Measurements from ENCODE around the gene VPS18. TPM values are rescaled to one million over a fixed set of nuclear protein-coding genes. Genes with fewer than 3 reads are reported as not detected.

The VPS18 gene, protein sequence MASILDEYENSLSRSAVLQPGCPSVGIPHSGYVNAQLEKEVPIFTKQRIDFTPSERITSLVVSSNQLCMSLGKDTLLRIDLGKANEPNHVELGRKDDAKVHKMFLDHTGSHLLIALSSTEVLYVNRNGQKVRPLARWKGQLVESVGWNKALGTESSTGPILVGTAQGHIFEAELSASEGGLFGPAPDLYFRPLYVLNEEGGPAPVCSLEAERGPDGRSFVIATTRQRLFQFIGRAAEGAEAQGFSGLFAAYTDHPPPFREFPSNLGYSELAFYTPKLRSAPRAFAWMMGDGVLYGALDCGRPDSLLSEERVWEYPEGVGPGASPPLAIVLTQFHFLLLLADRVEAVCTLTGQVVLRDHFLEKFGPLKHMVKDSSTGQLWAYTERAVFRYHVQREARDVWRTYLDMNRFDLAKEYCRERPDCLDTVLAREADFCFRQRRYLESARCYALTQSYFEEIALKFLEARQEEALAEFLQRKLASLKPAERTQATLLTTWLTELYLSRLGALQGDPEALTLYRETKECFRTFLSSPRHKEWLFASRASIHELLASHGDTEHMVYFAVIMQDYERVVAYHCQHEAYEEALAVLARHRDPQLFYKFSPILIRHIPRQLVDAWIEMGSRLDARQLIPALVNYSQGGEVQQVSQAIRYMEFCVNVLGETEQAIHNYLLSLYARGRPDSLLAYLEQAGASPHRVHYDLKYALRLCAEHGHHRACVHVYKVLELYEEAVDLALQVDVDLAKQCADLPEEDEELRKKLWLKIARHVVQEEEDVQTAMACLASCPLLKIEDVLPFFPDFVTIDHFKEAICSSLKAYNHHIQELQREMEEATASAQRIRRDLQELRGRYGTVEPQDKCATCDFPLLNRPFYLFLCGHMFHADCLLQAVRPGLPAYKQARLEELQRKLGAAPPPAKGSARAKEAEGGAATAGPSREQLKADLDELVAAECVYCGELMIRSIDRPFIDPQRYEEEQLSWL
- 100 to 1,000 TPM in 1 of 2 donors, 10 to 100 TPM in 1; 90.2 to 109 TPM for total RNA-seq

DNA sequence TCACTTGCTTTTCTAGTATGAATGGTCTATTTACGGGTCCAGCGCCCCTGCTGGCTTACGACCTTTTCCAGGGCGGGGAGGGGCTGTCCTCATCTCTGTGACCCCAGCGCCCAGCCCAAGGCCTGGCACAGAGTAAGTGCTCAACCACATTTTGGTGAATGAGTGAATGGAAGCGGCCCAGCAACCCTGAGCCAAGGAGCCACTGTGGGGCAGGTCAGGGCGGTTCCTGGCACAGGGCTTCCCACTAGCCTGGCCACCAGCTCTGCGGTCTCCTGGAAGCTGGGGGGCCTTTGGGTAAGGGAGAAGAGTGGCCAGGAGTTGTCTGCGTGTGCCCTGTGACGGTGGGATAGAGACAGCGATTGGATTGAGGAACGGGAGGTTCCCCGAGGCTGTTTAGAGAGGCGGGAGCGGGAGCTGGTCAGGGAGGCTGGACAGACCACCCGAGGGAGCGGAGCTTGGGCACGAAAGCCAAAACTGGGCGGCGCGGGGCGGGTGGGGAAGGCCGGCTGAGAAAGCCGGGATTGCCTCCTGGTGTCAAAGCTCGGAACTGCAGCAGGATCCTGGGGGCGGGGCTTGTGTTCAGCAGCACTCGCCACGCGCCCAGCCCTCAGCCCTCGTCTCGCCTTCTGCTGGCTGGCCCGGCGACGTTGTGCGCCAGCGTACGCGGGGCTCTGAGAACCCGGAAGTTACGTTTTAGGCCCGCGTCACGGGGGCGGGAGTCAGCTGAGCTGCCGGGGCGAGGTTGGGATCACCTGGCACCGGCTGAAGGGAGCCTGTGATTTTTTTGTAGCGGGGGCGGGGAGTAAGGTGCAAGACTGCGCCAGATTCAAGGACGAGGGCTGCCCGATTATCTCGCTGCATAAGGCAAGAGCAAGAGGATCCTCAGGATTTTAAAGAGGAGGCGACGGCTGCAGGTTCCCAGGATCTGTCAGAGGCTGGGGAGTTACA, at the start of gene VPS18:
VPS18 (plus strand) TSS at position 718 of the 948 bp plus-strand sequence. CDS start 319 bp downstream, outside the sequence.

DNA sequence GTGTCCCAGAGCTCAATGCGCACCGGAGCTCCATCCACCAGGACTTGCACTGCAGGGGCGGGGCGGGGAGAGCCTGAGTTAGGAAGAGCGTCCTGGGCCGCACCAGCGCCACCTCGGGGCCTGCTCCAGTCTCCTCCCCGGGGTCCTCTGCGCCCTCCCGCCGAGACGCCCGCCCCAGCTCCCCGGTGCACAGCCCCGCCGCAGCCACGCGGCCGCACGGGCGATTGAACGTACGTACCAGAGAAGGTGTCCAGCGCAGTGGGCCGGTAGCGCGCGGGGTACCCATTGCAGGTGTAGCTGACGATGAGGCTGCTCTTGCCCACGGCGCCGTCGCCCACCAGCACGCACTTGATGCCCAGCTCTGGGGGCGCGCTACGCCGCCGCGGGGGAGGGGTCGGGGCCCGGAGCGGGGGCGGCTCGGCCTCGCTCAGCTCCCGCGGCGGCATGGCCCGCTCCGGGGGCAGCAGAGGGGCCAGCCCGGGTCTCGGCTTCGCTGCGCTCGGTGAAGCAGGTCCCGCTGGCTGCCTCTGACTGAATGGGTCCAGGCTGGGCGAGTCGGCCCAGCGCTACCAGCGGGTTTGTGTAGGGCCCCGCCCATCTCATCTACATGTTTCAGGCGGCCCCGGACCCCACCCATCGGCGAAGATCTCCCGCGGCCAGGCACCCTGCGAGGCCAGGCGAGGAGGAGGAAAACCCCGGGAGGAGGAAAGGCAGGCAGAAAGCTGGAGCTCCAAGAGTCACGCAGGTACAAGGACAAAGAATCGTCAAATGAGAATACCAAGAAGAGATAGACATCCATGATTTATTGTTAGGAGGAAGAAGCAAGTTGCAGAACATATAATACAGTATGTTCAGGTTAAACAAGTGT, 20.3 kb upstream of the VPS18 start, which contains the start of gene RHOV:
RHOV (minus strand) TSS at position 541 of the 868 bp plus-strand sequence; CDS start at position 446, 95 bp downstream.

DNA sequence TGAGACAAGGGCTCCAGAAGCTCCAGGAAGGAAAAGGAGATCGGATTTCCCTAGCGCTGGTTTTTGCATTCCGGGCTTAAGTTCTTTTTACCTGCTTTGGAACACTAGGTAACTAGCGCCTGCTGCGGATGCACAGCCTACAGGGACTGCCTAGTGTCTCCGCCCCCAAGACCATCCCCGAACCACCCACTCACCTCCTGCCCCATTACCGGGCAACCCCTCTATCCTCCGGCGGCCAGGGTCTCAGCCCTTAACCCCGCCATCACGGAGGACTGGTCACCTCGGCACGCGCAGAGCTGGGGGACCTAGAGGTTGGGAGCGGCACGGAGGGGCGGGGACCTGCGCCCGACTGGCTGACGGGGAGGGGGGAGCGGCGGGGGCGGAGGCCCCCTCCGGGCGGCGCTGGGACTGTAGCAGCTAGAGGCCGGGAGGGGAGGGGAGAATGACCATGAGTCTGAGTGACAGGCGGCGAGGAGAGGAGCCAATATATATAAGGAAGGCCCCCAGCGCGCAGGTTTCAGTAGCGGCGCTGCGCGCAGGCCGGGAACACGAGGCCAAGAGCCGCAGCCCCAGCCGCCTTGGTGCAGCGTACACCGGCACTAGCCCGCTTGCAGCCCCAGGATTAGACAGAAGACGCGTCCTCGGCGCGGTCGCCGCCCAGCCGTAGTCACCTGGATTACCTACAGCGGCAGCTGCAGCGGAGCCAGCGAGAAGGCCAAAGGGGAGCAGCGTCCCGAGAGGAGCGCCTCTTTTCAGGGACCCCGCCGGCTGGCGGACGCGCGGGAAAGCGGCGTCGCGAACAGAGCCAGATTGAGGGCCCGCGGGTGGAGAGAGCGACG, 34.8 kb downstream of the VPS18 start, which contains the start of gene DLL4:
DLL4 (plus strand) TSS at position 520 of the 839 bp plus-strand sequence. CDS start 329 bp downstream, outside the sequence.

DNA sequence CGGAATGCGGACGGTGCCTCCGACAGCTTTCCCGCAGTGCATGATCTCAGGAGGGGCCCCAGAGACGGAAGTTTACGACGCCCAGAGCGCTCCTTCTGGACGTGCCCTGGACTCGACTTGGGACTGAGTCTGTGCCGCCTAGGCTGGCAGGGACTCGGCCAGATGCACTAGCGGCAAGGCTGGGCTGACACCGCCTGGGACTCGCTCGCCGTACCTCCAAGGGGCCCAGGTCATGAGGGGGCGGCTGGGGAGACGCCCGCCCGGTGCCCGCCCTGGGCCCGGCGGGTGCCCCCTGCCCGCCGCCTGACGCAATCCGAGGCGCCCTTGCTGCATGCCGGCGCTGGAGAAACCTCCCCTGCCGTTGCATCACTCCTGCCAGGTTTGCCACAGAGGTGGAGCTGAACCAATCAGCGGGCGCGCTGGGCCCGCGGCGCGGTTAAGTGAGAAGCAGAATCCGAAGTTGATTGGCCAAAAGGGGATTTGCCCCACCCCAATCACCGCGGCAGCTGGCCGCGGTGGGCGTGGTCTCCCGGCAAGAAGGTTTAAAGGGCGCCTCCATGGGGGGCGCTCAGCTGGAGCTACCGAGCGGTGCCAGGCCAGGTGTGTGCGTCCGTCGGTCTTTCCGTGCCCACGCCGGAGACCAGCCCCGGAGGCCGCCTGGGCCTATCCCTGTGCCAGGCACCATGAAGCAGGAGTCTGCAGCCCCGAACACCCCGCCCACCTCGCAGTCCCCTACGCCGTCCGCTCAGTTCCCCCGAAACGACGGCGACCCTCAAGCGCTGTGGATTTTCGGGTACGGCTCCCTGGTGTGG, 58.9 kb downstream of the VPS18 start, which contains the start of gene CHAC1:
CHAC1 (plus strand) TSS at position 571 of the 812 bp plus-strand sequence; CDS start at position 684, 113 bp downstream.

Small RNAs within 50 kb of the gene (small RNA-seq; reads per million reads assigned to genes)
- gene AC025166.1 (0 reads per million in 2 donors), gene ISCA1P4 (0 reads per million in 2 donors)

Other genes with a start within 250 kb of the VPS18 start
- gene RAD51, start 199.3 kb upstream of the VPS18 start, total RNA-seq: 1 to 10 TPM; 3.4 to 10.0 TPM
- 10 to 100 TPM; 18.6 to 24.8 TPM for gene RMDN3, start 139.2 kb upstream of the VPS18 start, total RNA-seq
- gene GCHFR, start 130.4 kb upstream of the VPS18 start, total RNA-seq: 1 to 10 TPM; 1.7 to 2.1 TPM
- not detected for gene C15orf62, start 124.5 kb upstream of the VPS18 start, total RNA-seq
- gene ZFYVE19, start 87.4 kb upstream of the VPS18 start, total RNA-seq: 10 to 100 TPM; 42.7 to 46.6 TPM
- gene DNAJC17, start 87.0 kb upstream of the VPS18 start, total RNA-seq: 10 to 100 TPM; 17.9 to 26.3 TPM
- gene PPP1R14D, start 65.7 kb upstream of the VPS18 start, total RNA-seq: not detected
- gene SPINT1, start 50.4 kb upstream of the VPS18 start, total RNA-seq: 10 to 100 TPM; 12.0 to 15.7 TPM
- under 1 TPM in 1 of 2 donors, not detected in 1; under 0.01 TPM for gene RHOV, start 20.2 kb upstream of the VPS18 start, total RNA-seq
- under 1 TPM; under 0.01 to 0.33 TPM for gene DLL4, start 34.9 kb downstream of the VPS18 start, total RNA-seq
- 10 to 100 TPM in 1 of 2 donors, 1 to 10 TPM in 1; 5.5 to 23.3 TPM for gene CHAC1, start 59.0 kb downstream of the VPS18 start, total RNA-seq
- gene INO80, start 221.8 kb downstream of the VPS18 start, total RNA-seq: 10 to 100 TPM; 19.6 to 21.3 TPM

All from melanocyte of skin (primary cell).